Motor neuron (in vitro differentiated cells): ENCODE data around the gene BCL2L15. TPM values are rescaled to one million over a fixed set of nuclear protein-coding genes. Genes with fewer than 3 reads are reported as not detected.

ENCODE experiments used
- total RNA-seq, 8 experiments: library from RNA; unstranded; fragments of 300-600 nt; gene quantifications; 2 replicates each; pipeline versions ENCODE4 v1.2.3 to v1.2.4, GENCODE V29; 2022

Gene BCL2L15
- total RNA-seq, 8 experiments from 2014 or later, result 0.20 to 3.5 (median 0.61) TPM

Other genes starting within 250 kb of the BCL2L15 start
- 10 to 100 TPM; 15.8 to 41.4 (median 22.8) TPM for gene PHTF1, start 128.1 kb downstream of the BCL2L15 start, total RNA-seq
- gene RSBN1, start 75.1 kb downstream of the BCL2L15 start, total RNA-seq, result 10 to 100 TPM in 6 of 8 experiments, 1 to 10 TPM in 2; 5.1 to 37.1 (median 22.4) TPM
- gene PTPN22, start 15.9 kb downstream of the BCL2L15 start, total RNA-seq, result 1 to 10 TPM in 1 of 8 experiments, under 1 TPM in 4, not detected in 3; 0.11 to 1.0 (median 0.18) TPM
- 10 to 100 TPM; 15.3 to 45.2 (median 24.7) TPM for gene AP4B1, start 17.2 kb upstream of the BCL2L15 start, total RNA-seq
- 10 to 100 TPM in 1 of 8 experiments, 1 to 10 TPM in 7; 1.6 to 14.2 (median 6.4) TPM for gene DCLRE1B, start 17.7 kb upstream of the BCL2L15 start, total RNA-seq
- 10 to 100 TPM; 12.5 to 59.5 (median 30.9) TPM for gene HIPK1, start 41.7 kb upstream of the BCL2L15 start, total RNA-seq
- gene OLFML3, start 91.9 kb upstream of the BCL2L15 start, total RNA-seq, result 100 to 1,000 TPM in 1 of 8 experiments, 10 to 100 TPM in 1, 1 to 10 TPM in 4, under 1 TPM in 2; 0.27 to 172 (median 3.8) TPM